GM13976 (cell line): ENCODE data around the gene PRPF31.
"Not testable (repeated sequence)": the region's sequence is repeated elsewhere in the genome, so short reads cannot be mapped to it uniquely, and the experiment has no call there.

ENCODE experiments used
- DNase-seq: peaks from one replicate; pipeline ENCODE4 v3.0.0; 2012; ENCODE audit warnings: low spot score
- in situ Hi-C: fragments of 300-500 bp; cut with MboI; formaldehyde crosslinking; loops from one replicate; pipeline ENCODE4 v1.12.0; 2022; ENCODE audit warnings: low sequenced_read_pairs, mixed read lengths, inconsistent platforms; ENCODE audit not compliant: unreplicated experiment
- TF ChIP-seq, protein P1 (sequence below): IDR thresholded peaks from 2 replicates; pipeline ENCODE4 v1.5.1; 2012; ENCODE audit warnings: borderline replicate concordance, mild to moderate bottlenecking; ENCODE audit not compliant: insufficient read depth; ENCODE audit errors: extremely low read depth, missing control alignments, control extremely low read depth

Gene PRPF31

GRCh38 chr19:54084410-54084809, 31.1 kb upstream of the PRPF31 start:
- in situ Hi-C loops: no loop called here
- TF ChIP-seq, protein P1, sequence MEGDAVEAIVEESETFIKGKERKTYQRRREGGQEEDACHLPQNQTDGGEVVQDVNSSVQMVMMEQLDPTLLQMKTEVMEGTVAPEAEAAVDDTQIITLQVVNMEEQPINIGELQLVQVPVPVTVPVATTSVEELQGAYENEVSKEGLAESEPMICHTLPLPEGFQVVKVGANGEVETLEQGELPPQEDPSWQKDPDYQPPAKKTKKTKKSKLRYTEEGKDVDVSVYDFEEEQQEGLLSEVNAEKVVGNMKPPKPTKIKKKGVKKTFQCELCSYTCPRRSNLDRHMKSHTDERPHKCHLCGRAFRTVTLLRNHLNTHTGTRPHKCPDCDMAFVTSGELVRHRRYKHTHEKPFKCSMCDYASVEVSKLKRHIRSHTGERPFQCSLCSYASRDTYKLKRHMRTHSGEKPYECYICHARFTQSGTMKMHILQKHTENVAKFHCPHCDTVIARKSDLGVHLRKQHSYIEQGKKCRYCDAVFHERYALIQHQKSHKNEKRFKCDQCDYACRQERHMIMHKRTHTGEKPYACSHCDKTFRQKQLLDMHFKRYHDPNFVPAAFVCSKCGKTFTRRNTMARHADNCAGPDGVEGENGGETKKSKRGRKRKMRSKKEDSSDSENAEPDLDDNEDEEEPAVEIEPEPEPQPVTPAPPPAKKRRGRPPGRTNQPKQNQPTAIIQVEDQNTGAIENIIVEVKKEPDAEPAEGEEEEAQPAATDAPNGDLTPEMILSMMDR: no peak
- DNase-seq: no peak

- DNase-seq: no peak
- TF ChIP-seq, protein P1: no peak
- in situ Hi-C loops: no loop called here
These were observed 21.0 kb upstream of the PRPF31 start for GRCh38 chr19:54094426-54095000.

DNA sequence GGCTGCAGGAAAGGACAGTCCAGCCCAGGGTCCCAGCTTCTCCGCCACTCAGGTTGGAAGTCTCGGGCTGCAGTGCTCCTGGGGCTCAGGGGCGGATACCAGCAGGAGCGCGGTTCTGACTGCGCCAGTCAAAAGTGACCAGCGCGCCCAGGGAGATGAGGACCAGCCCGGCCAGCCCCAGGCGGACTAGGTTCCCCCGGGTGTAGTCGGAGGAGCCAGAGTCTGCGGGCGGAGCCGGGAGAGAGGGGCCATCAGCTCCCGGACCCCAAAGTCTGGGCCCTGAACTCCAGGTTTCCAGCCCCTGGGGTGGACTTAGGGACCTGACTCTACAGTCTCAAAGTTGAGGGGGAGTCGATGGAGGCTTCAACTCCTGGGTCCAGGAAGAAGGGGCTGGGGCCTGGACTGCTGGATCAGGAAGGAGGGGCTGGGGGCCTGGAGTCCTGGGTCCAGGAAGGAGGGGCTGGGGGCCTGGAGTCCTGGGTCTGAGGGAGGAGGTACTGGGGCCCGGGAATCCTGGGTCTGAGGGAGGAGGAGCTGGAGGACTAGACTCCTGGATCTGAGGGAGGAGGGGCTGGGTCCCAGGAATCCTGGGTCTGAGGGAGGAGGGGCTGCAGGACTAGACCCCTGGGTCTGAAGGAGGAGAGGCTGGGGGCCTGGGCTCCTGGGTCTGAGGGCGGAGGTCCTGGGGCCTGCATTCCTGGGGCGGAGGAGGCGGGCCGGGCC, 20.3 kb upstream of the PRPF31 start:
- in situ Hi-C loops: no loop called here
- DNase-seq: no peak
- TF ChIP-seq, protein P1: no peak

DNA sequence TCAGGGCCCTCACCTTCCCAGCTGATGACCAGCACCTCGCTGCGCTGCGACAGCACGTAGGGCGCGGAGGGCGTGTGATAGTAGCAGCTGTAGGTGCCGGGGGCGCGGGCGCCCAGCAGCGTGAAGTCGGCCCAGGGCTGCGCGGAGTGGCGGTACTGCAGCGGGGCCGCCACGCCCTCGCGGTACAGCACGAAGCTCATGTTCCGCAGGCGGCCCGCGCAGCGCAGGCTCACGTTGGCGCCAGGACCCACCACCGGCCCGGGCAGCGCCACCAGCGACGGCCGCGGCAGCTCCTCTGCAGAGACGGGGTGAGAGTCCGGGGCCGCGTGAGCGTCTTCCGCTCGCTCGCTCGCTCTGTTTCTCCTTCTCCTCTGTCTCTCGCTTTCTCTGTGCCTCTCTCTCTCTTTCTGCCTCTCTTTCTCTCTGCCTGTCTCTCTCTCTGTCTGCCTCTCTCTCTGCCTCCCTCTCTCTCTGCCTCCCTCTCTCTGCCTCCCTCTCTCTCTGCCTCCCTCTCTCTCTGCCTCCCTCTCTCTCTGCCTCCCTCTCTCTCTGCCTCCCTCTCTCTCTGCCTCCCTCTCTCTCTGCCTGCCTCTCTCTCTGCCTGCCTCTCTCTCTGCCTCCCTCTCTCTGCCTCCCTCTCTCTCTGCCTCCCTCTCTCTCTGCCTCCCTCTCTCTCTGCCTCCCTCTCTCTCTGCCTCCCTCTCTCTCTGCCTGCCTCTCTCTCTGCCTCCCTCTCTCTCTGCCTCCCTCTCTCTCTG, 19.5 kb upstream of the PRPF31 start:
- in situ Hi-C loops: not testable (repeated sequence)
- peak; percentile 72 for DNase-seq

DNA sequence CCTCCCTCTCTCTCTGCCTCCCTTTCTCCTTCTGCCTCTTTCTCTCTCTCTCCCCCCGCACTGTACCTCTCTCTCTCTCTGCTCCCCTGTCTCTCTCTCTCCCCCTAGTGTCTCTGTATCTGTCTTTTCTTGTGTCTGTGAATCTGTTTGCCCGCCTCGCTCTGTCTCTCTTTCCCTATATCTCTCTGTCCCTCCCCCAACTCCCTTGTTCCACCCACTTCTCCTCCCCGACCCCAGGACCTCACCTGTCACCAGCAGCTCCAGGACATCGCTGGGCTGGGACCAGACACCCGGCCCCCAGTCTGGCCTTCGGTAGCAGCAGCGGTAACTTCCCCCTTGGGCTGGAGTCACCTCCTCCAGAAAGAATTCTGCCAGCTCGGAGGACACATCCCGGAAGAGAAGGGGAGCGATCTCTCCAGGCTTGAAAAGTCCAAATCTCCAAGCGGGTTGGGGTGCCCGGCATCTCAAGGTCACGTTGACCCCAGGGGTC, 18.9 kb upstream of the PRPF31 start:
- in situ Hi-C loops: no loop called here
- TF ChIP-seq, protein P1: peak; percentile 23
- no peak for DNase-seq

- in situ Hi-C loops: no loop called here
- TF ChIP-seq, protein P1: no peak
- no peak for DNase-seq
These were observed 16.2 kb upstream of the PRPF31 start for GRCh38 chr19:54099190-54099902.

GRCh38 chr19:54099903-54100255, 15.7 kb upstream of the PRPF31 start:
- DNase-seq, in situ Hi-C loops: not testable (repeated sequence)
